Thoracic aorta (tissue), 2 donors: ENCODE measurements around the gene NOC4L. TPM values are rescaled to one million over a fixed set of nuclear protein-coding genes. Genes with fewer than 3 reads are reported as not detected.

Experiments used
- ATAC-seq: fragments of 150-250 bp; one replicate; pipeline ENCODE4 v1.8.0; 2017; ENCODE audit warnings: low read depth; ENCODE audit not compliant: insufficient number of reproducible peaks, low FRiP score
- DNase-seq: peaks from one replicate; pipeline ENCODE4 v3.0.0-alpha.2; 2020; ENCODE audit warnings: low spot score
- H3K27ac ChIP-seq, 2 donors: fragments of 200-600 bp; sonication (generic); 1 replicate in 1 of 2; 2 replicates in 1 of 2; pipeline ENCODE4 v1.5.1; 2016; ENCODE audit warnings: mild to moderate bottlenecking in 2 of 2, moderate library complexity in 2 of 2
- H3K27me3 ChIP-seq: fragments of 200-600 bp; sonication (generic); replicated peaks from 2 replicates; pipeline ENCODE4 v1.6.0; 2016; ENCODE audit warnings: mild to moderate bottlenecking; ENCODE audit not compliant: insufficient read depth
- H3K36me3 ChIP-seq: fragments of 200-600 bp; sonication (generic); one replicate; pipeline ENCODE4 v1.5.1; 2016
- H3K4me1 ChIP-seq, 2 donors: fragments of 200-600 bp; sonication (generic); 1 replicate in 1 of 2; 2 replicates in 1 of 2; pipeline versions ENCODE4 v1.5.1 to v1.6.0; 2016; ENCODE audit warnings: low read depth in 2 of 2, mild to moderate bottlenecking in 1 of 2; ENCODE audit not compliant: control insufficient read depth in 1 of 2
- H3K4me3 ChIP-seq: fragments of 200-600 bp; sonication (generic); 2 replicates; pipeline ENCODE4 v1.5.1; 2016; ENCODE audit warnings: mild to moderate bottlenecking
- H3K9me3 ChIP-seq: fragments of 200-600 bp; sonication (generic); 2 replicates; pipeline ENCODE4 v1.5.1; 2016
- total RNA-seq, 2 donors: library from RNA; depleted of rRNA; stranded (reverse); fragments of >200 nt; gene quantifications; one replicate each; pipeline versions ENCODE4 v1.1.0 to v1.2.3, GENCODE V29; 2016
- TF ChIP-seq, protein P1 (sequence below): fragments of 200-600 bp; sonication (generic); IDR thresholded peaks from one replicate; pipeline ENCODE4 v1.5.1; 2019; ENCODE audit warnings: antibody characterized with exemption

NOC4L gene
- total RNA-seq, 2 donors from 2014 or later: 5.9 to 8.5 TPM

GRCh38 chr12:132140918-132141841 lies 3.1 kb upstream of the NOC4L start:
- TF ChIP-seq, protein P1, sequence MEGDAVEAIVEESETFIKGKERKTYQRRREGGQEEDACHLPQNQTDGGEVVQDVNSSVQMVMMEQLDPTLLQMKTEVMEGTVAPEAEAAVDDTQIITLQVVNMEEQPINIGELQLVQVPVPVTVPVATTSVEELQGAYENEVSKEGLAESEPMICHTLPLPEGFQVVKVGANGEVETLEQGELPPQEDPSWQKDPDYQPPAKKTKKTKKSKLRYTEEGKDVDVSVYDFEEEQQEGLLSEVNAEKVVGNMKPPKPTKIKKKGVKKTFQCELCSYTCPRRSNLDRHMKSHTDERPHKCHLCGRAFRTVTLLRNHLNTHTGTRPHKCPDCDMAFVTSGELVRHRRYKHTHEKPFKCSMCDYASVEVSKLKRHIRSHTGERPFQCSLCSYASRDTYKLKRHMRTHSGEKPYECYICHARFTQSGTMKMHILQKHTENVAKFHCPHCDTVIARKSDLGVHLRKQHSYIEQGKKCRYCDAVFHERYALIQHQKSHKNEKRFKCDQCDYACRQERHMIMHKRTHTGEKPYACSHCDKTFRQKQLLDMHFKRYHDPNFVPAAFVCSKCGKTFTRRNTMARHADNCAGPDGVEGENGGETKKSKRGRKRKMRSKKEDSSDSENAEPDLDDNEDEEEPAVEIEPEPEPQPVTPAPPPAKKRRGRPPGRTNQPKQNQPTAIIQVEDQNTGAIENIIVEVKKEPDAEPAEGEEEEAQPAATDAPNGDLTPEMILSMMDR: no peak
- Histone ChIP-seq H3K9me3 (no peaks in the 10 kb centered on the region), H3K36me3 (peaks cover 38% of the 10 kb centered on the region), H3K4me3 (no peak overlapping the region), H3K27me3 (no peaks in the 10 kb centered on the region), H3K27ac (no peak overlapping the region), H3K4me1 (peaks cover 14 to 25% of the 10 kb centered on the region in 2 donors)
- ATAC-seq (no peak), DNase-seq (no peak)

- ATAC-seq (no peak), DNase-seq (no peak)
- Histone ChIP-seq H3K36me3 (peaks cover 38% of the 10 kb centered on the region), H3K9me3 (no peaks in the 10 kb centered on the region), H3K27me3 (no peaks in the 10 kb centered on the region), H3K4me1 (peaks cover 14 to 25% of the 10 kb centered on the region in 2 donors), H3K27ac (no peak overlapping the region), H3K4me3 (peak overlapping the region; percentile 93)
- TF ChIP-seq, protein P1: no peak
Measured at GRCh38 chr12:132141976-132142678, 2.1 kb upstream of the NOC4L start.

DNA sequence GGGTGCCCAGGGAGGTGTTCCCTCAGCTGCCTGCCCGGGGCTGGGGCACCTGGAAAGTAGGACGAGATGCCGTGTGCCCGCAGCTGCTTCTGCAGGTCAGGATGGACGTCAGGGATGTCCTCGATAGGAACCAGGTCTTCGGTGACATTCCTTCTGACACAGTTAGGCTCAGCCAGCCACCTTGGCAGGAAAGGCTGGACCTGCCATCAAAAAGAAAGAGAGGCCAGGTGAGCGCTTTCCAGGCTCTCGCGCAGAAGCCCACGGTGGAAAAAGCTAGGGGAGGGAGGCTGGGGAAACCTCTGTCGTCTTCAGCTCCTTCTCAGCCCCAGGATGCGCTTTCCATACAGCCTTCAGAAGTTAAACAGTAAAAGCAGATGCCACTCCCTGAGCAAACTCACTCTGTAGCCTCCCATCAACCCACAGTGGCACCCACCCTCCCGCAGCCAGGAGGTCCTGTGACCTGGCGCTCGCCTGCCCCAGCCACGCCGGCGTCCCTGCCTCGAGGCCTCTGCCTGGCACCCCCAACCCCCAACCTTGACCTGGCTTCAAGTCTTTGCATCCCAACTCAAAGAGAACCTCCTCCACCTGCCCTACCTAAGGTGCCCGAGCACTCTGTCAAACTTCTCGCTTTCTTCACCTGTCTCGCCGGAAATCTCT lies 1.4 kb upstream of the NOC4L start:
- TF ChIP-seq, protein P1: no peak
- H3K4me3 ChIP-seq: peak overlapping the region; percentile 93
- H3K9me3 ChIP-seq: no peaks in the 10 kb centered on the region
- DNase-seq (no peak), ATAC-seq (no peak)
- peaks cover 14 to 25% of the 10 kb centered on the region in 2 donors for H3K4me1 ChIP-seq
- H3K27ac ChIP-seq: no peak overlapping the region
- H3K27me3 ChIP-seq: no peaks in the 10 kb centered on the region
- H3K36me3 ChIP-seq: peaks cover 38% of the 10 kb centered on the region

DNA sequence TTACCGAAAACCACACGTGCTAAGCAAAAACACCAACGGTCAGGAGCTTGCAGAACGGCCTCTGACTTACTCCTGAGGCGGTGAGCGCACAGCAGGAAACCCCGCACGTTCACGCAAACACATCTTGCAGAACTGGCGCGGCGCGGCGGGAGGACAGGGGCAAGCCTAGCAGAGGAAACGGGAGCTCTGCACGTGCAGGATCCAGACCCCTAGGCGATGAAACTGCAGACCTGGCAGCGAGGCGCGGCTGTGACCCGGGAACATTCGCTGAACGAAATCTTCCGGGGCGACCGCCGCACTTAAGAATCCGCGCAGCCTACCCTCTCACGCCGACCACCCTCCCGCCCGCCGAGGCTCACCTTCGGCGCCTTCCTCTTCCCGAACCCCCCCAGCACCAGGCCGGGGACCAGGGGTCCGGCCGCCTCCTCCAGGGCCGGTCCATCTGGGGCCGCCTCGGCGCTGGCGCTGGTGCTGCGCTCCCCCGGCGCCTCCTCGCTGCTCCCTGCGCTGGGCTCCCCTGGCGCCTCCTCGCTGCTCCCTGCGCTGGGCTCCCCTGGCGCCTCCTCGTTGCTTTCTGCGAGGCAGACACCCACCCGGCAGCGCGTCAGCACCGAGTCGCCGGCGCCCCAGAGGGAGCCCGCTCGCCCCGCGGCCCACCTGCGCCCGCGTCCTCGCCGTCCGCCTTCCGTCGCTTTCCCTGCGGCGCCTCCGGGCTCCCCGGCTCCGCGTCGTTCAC lies 753 bp upstream of the NOC4L start:
- DNase-seq (no peak), ATAC-seq (no peak)
- TF ChIP-seq, protein P1: no peak
- no peaks in the 10 kb centered on the region for H3K27me3 ChIP-seq
- peak overlapping the region; percentile 93 for H3K4me3 ChIP-seq
- peak overlapping the region; percentile 22 to 78 for H3K27ac ChIP-seq
- H3K4me1 ChIP-seq: peaks cover 14 to 25% of the 10 kb centered on the region in 2 donors
- no peaks in the 10 kb centered on the region for H3K9me3 ChIP-seq
- peaks cover 38% of the 10 kb centered on the region for H3K36me3 ChIP-seq
